Stimulated activated CD8-positive, alpha-beta memory T cell treated with anti-CD3 and anti-CD28 coated beads, Interleukin-4, amount 100 ng/mL, for 24 hours (primary cell): ENCODE data around the gene JAZF1.
"Not testable (repeated sequence)": the region's sequence is repeated elsewhere in the genome, so short reads cannot be mapped to it uniquely, and the experiment has no call there.

ENCODE experiments used
- DNase-seq: peaks from one replicate; pipeline ENCODE4 v3.0.0-alpha.2; 2020; ENCODE audit warnings: low read depth

The JAZF1 gene

GRCh38 chr7:28041508-28042314 is 138.9 kb downstream of the JAZF1 start:
- DNase-seq: no peak

GRCh38 chr7:28038175-28038797 is 142.3 kb downstream of the JAZF1 start:
- DNase-seq: no peak

DNA sequence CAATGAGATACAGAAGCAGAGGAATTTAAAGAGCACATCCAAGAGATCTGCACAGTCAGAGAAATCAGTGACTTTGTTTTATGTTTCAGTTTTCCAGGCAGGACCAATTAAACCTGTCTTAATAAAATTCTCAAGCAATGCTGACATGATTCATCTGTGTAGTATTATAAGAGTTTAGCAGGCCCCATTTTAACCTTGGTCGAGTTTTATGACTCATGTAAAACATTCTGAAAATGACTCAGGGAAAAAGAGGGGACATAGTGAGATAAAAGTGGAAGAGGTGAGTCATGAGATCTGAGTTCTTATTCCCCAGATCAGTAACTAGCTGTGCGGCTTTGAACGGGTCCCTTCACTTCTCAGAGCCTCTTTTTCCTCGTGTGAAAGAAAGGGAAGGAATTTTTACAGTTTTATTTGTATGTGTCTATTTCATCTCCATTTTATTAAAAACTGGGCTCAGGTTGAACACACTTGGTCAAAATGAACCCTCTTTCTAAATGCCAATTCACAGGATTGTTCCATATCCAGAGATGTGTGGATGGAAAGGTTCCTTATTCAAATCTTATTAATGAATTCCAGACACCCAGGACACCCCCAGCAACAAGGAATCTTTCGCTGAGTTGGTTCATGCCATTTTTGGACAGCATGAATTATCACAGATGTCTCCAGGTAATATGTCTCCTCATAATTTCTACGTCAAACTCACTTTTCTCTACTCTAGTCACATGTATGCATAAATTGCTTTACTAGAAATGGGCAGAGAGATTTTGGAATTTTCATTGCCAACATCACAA is 143.2 kb downstream of the JAZF1 start:
- no peak for DNase-seq

DNA sequence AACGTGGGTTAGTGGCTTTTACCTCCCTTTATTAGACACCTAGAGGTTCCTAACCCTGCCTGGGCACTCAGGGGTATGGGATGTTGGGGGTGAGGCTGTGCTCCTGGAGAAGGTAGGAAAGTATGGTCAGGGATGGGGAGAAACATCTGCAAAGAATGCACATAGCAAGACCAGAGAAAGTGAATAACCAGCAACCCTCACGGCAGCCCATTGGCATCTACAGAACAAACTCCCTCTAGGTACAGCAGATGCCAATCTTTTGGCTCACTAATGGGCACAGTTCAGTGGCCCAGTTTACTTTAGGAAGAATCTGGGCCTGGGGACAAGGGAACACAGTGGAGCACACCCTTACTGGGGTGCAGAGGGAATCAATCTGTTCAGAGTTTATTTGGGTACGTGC is 143.9 kb downstream of the JAZF1 start:
- no peak for DNase-seq

DNA sequence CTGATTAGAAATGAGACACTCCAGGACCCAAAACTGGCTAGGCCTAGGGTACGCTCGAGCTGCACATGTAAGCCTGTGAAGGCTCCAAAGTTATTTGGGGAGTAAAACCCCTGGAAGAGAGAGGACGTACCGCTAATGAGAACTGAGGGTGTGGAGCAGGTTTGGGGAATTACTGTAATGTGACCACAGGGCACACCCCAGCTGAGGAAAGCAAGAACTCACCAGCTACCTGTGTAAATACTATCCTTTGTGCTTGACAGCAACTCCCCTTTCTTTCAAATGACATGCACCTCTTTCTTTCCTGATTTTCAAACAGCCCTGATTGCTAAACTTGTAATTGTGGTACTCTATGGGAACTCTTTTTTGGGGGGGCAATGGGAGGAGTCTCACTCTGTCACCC is 147.2 kb downstream of the JAZF1 start:
- DNase-seq: no peak

DNA sequence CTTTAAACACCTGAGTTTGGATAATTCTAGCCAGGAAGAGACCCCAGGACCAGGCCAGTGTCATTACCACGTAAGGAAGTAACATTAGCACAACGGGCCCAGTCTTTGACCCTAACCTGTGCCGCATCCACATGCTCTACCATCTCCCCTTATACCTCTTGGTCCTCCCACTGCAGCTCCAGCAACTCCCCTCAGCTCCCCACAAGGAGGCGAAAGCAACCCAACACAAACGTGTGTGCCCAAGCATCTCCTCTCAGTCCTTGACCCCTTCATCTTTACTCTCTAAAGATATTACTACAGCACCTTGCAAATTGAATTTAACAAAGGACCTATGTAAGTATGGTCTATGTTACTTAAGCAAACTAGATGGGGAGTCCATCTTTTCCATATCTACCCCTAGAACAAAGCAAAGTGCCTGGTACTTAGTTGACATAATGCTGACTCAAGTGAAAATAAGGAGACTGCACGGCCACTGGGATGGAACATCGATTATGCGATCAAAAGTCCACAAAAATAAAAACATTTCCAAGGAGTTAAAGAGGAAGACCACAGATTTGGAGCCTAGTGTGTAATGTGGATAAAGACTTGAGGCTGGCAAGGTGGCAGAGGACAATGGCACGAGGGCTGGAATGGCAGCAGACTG is 147.7 kb downstream of the JAZF1 start:
- DNase-seq: no peak

GRCh38 chr7:28029051-28029450 is 151.5 kb downstream of the JAZF1 start:
- DNase-seq: no peak

DNA sequence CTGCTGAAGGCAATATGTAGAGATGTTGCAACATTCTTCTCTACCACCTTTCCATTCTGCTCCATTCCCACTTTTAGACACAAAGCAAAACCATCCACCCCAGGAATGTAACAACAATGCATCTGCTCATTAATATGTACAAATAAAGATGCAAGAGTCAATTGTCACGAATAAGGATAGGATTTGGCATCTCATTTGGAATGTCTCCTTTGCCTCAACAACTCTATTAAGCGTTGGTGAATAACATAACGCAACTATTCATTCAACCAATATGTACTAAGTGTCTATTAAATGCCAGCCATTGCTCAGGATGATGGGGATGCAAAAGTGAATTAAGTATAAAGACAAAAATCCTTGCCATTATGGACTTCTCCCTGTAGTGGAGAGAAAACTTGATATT is 152.1 kb downstream of the JAZF1 start:
- no peak for DNase-seq

GRCh38 chr7:28026237-28026636 is 154.4 kb downstream of the JAZF1 start:
- no peak for DNase-seq

- no peak for DNase-seq
Observed at GRCh38 chr7:28024786-28025334, 155.7 kb downstream of the JAZF1 start.

- no peak for DNase-seq
Observed at GRCh38 chr7:28020302-28020940, 160.2 kb downstream of the JAZF1 start.

DNA sequence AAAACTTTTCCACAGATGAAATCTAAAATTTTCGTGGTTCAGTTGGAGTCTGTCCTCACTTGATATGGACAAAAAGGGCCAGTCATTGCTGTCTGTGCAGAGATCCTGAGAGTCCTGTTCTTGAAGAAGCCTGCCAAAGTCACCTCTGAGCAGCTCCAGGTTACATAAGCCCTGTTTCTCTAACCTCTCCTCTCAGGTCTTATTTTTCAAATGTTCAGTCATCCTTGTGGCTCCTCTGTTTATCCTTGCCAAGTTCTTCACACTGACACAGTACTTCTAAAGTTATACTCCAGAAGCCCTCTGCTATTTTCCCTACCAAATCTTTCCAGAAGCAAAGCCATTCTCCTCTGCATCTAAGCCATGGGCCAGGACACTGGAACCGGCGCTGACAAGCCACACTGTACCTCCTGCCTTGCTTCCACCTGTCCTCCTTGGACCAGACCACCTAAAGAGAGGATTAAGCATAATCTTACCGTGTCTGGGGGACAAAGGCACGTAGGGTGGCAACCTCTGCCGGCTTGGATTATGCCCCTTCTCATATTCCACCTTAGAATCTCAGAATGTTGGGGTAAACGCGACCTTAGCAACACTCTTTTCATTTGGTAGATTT is 161.6 kb downstream of the JAZF1 start:
- no peak for DNase-seq

DNA sequence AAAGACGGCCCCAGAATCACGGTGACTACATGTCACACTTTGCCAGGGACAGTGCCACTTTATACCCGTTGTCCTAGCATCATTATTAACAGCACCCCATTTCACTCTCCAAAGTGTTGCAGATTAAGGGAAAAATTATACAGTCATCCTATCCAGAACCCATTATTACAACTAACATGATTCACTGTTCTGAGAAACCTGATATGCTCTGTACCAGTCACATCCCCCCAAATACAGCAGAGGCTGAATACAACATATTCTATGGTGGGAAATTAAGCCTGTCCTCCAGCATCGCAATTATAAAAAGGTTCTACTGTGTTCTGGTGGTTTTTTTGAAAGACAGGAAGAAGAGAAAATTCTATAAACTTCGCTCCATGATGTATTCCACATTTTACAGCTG is 162.1 kb downstream of the JAZF1 start:
- DNase-seq: no peak

DNA sequence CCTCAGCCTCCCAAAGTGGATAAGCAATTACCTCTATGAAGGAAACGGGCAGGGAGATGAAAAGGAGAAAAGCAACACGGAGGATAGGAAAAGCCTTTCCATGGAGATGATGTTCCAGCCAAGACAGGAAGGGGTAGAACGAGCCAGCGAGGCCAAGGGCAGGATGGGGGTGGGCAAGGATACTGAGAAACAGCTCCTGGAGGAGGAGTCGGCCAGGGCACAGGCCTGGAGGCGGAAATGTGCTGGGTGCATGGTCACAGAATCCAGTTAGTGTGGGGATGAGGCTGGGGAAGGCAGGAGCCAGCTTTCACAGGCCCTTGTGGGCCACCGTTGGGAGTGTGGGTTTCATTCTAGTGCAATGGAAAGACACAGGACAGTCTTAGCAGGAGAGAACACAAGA is 162.6 kb downstream of the JAZF1 start:
- no peak for DNase-seq

GRCh38 chr7:28017372-28017771 is 163.2 kb downstream of the JAZF1 start:
- no peak for DNase-seq

DNA sequence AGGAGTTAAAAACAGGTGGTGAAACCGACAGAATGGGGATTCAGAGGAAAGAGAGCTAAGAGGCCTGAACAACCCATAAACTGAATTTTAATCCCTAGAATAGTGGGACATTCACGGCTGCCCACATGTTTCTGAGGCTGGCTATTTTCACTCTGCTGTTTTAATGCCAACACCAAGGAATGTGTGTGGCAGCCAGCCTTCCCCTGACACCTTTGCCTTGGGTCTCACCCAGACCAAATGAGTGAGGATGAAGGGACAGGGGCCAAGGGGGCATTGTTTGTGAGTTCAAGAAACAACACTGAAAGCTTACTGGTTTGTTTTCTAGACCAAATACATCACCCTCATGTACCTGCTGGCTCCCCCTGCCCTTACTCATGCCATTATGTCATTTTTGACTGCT is 164.3 kb downstream of the JAZF1 start:
- DNase-seq: no peak

- DNase-seq: no peak
Observed at GRCh38 chr7:28015169-28015568, 165.4 kb downstream of the JAZF1 start.

DNA sequence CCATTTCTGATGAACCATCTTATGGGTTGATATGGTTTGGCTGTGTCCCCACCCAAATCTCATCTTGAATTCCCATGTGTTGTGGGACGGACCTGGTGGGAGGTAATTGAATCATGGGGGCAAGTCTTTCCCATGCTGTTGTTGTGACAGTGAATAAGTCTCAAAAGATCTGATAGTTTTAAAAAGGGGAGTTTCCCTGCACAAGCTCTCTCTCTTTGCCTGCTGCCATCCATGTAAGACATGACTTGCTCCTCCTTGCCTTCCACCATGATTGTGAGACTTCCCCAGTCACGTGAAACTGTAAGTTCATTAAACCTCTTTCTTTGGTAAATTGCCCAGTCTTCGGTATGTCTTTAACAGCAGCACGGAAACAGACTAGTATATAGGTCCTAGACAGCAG is 166.3 kb downstream of the JAZF1 start:
- not testable (repeated sequence) for DNase-seq

DNA sequence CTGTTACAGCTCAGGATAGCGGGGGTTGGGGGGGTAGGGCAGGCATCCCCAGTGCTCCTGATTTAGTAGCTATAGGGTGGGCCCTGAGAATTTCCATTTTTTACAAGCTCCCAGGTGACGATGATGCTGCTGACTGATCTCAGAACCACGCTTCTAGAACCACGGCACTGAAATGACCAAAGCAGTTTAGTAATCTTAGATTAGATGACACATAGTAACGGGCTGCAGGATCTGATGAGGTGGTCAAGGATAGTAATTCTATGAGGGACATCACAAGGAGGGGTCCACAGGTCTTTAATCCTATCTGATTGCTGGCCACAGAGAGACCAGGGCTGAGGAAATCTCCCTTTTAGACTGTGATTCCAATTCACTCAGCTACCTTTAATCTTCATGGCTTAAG is 167.2 kb downstream of the JAZF1 start:
- DNase-seq: no peak

GRCh38 chr7:28013019-28013418 is 167.6 kb downstream of the JAZF1 start:
- no peak for DNase-seq

- no peak for DNase-seq
Observed at GRCh38 chr7:28008911-28009310, 171.7 kb downstream of the JAZF1 start.
